Measurements from ENCODE around the gene YES1.

The YES1 gene

DNA sequence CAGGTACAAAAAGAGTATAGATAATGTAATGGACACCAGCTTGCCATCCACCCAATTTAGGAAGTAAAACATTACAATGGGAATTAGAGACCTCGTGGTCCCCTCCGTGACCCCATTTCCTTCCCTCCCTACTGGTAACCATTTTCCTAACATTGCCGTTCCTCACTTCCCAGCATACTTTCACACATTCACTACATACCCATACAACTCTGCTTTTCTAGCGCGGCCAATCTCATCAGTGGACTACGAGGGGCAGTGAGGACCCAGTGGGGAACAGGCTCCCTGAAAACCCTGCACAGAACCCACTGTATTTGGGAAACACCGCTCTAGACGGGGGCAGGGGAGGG is 100.8 kb downstream of the YES1 start:
- Histone ChIP-seq H3K4me2 (ENCODE audit: insufficient read depth, low read length, poor library complexity, severe bottlenecking) (peak overlapping the region; percentile 85), H3K4me1 (ENCODE audit: control insufficient read depth in 2 of 2, insufficient read depth in 1 of 2, low read depth in 1 of 2, low read length in 2 of 2) (peaks cover 2 to 3% of the 10 kb centered on the region in 2 donors), H3K9me3 (replicated peaks in 1 of 2; ENCODE audit: control insufficient read depth in 2 of 2, insufficient read depth in 1 of 2, low read depth in 1 of 2, low read length in 2 of 2) (peaks cover 2 to 10% of the 10 kb centered on the region in 2 donors), H2BK15ac (ENCODE audit: low read length) (no peak overlapping the region), H3K4ac (ENCODE audit: low read length) (no peak overlapping the region), H2AFZ (ENCODE audit: low read length) (peak overlapping the region; percentile 92), H4K91ac (ENCODE audit: low read depth, low read length, poor library complexity) (no peak overlapping the region), H4K8ac (ENCODE audit: low read depth, low read length) (no peak overlapping the region), H2BK5ac (ENCODE audit: low read length) (no peak overlapping the region), H2BK12ac (ENCODE audit: low read length) (no peak overlapping the region), H3K79me1 (ENCODE audit: low read depth, low read length) (no peaks in the 10 kb centered on the region), H3K27me3 (ENCODE audit: control insufficient read depth in 3 of 3, insufficient read depth in 3 of 3, low read depth in 1 of 3, low read length in 3 of 3) (peaks cover 0 to 3% (median 0%) of the 10 kb centered on the region in 3 experiments), H3K36me3 (replicated peaks in 1 of 2; ENCODE audit: control insufficient read depth in 2 of 2, insufficient read depth in 2 of 2, low read length in 2 of 2) (no peaks in the 10 kb centered on the region), H3K9ac (ENCODE audit: low read depth, low read length, poor library complexity) (no peak overlapping the region), H3K23ac (ENCODE audit: low read depth, low read length, poor library complexity) (no peak overlapping the region), H3K4me3 (ENCODE audit: low read length in 2 of 2) (peak overlapping the region; percentile 48 to 84), H3K18ac (ENCODE audit: low read length) (no peak overlapping the region), H3K14ac (ENCODE audit: low read length) (no peak overlapping the region), H2AK5ac (ENCODE audit: low read depth, low read length) (no peak overlapping the region), H3K27ac (replicated peaks; ENCODE audit: low read length) (no peak overlapping the region), H2BK120ac (ENCODE audit: low read depth, low read length) (no peak overlapping the region)
- no CpG with 5 or more reads among the region's 8 CpGs for WGBS, 2 donors (ENCODE audit: extremely low coverage in 2 of 2, insufficient read length in 2 of 2, insufficient replicate concordance in 1 of 2)
- DNase-seq (ENCODE audit: low spot score) = no peak

GRCh38 chr18:710418-711300 is 101.4 kb downstream of the YES1 start:
- WGBS, 2 donors (ENCODE audit: extremely low coverage in 2 of 2, insufficient read length in 2 of 2, insufficient replicate concordance in 1 of 2) = no CpG with 5 or more reads among the region's 3 CpGs
- H2BK5ac ChIP-seq (ENCODE audit: low read length) = no peak overlapping the region
- no peak overlapping the region for H3K14ac ChIP-seq (ENCODE audit: low read length)
- no peak overlapping the region for H2BK120ac ChIP-seq (ENCODE audit: low read depth, low read length)
- H2BK15ac ChIP-seq (ENCODE audit: low read length) = no peak overlapping the region
- H3K4me1 ChIP-seq (ENCODE audit: control insufficient read depth in 2 of 2, insufficient read depth in 1 of 2, low read depth in 1 of 2, low read length in 2 of 2) = peaks cover 2 to 3% of the 10 kb centered on the region in 2 donors
- no peak for DNase-seq (ENCODE audit: low spot score)
- no peak overlapping the region for H2BK12ac ChIP-seq (ENCODE audit: low read length)
- no peak overlapping the region for H3K23ac ChIP-seq (ENCODE audit: low read depth, low read length, poor library complexity)
- no peak overlapping the region for H4K91ac ChIP-seq (ENCODE audit: low read depth, low read length, poor library complexity)
- no peak overlapping the region for H3K27ac ChIP-seq (replicated peaks; ENCODE audit: low read length)
- H2AK5ac ChIP-seq (ENCODE audit: low read depth, low read length) = no peak overlapping the region
- peaks cover 0 to 3% (median 0%) of the 10 kb centered on the region in 3 experiments for H3K27me3 ChIP-seq (ENCODE audit: control insufficient read depth in 3 of 3, insufficient read depth in 3 of 3, low read depth in 1 of 3, low read length in 3 of 3)
- no peak overlapping the region for H3K4me2 ChIP-seq (ENCODE audit: insufficient read depth, low read length, poor library complexity, severe bottlenecking)
- no peak overlapping the region for H3K18ac ChIP-seq (ENCODE audit: low read length)
- H3K4ac ChIP-seq (ENCODE audit: low read length) = no peak overlapping the region
- peaks cover 2 to 10% of the 10 kb centered on the region in 2 donors for H3K9me3 ChIP-seq (replicated peaks in 1 of 2; ENCODE audit: control insufficient read depth in 2 of 2, insufficient read depth in 1 of 2, low read depth in 1 of 2, low read length in 2 of 2)
- no peaks in the 10 kb centered on the region for H3K36me3 ChIP-seq (replicated peaks in 1 of 2; ENCODE audit: control insufficient read depth in 2 of 2, insufficient read depth in 2 of 2, low read length in 2 of 2)
- H4K8ac ChIP-seq (ENCODE audit: low read depth, low read length) = no peak overlapping the region
- no peak overlapping the region for H3K4me3 ChIP-seq (ENCODE audit: low read length in 2 of 2)
- no peak overlapping the region for H2AFZ ChIP-seq (ENCODE audit: low read length)
- no peak overlapping the region for H3K9ac ChIP-seq (ENCODE audit: low read depth, low read length, poor library complexity)
- no peaks in the 10 kb centered on the region for H3K79me1 ChIP-seq (ENCODE audit: low read depth, low read length)

DNA sequence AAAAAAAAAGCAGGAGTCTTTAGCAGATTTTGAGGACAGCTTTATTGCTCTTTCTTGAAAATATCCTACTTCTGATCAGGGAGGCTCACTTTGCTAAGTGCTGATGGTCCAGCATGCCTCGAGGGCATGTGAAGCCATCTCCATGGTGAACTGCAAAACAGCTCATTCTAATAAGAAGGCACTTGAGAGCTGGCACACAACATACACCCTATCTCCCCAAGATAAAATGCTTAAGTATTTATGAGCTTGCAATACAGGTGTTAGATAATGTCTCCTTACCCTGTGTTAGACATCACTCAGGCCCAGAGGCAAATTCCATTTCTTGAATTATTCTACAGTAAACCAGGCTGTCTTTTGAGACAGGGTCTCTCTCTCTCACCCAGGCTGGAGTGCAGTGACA is 102.3 kb downstream of the YES1 start:
- H3K4me3 ChIP-seq (ENCODE audit: low read length in 2 of 2) = no peak overlapping the region
- no peak overlapping the region for H2AFZ ChIP-seq (ENCODE audit: low read length)
- H2BK120ac ChIP-seq (ENCODE audit: low read depth, low read length) = no peak overlapping the region
- no peak overlapping the region for H2BK5ac ChIP-seq (ENCODE audit: low read length)
- H4K91ac ChIP-seq (ENCODE audit: low read depth, low read length, poor library complexity) = no peak overlapping the region
- no peak overlapping the region for H2BK12ac ChIP-seq (ENCODE audit: low read length)
- no peaks in the 10 kb centered on the region for H3K36me3 ChIP-seq (replicated peaks in 1 of 2; ENCODE audit: control insufficient read depth in 2 of 2, insufficient read depth in 2 of 2, low read length in 2 of 2)
- WGBS, 2 donors (ENCODE audit: extremely low coverage in 2 of 2, insufficient read length in 2 of 2, insufficient replicate concordance in 1 of 2) = no CpG with 5 or more reads among the region's 1 CpG
- H3K4me2 ChIP-seq (ENCODE audit: insufficient read depth, low read length, poor library complexity, severe bottlenecking) = no peak overlapping the region
- no peak overlapping the region for H3K9ac ChIP-seq (ENCODE audit: low read depth, low read length, poor library complexity)
- no peak overlapping the region for H3K14ac ChIP-seq (ENCODE audit: low read length)
- H3K27me3 ChIP-seq (ENCODE audit: control insufficient read depth in 3 of 3, insufficient read depth in 3 of 3, low read depth in 1 of 3, low read length in 3 of 3) = peaks cover 0 to 3% (median 0%) of the 10 kb centered on the region in 3 experiments
- H3K18ac ChIP-seq (ENCODE audit: low read length) = no peak overlapping the region
- peaks cover 2 to 10% of the 10 kb centered on the region in 2 donors for H3K9me3 ChIP-seq (replicated peaks in 1 of 2; ENCODE audit: control insufficient read depth in 2 of 2, insufficient read depth in 1 of 2, low read depth in 1 of 2, low read length in 2 of 2)
- no peak overlapping the region for H2BK15ac ChIP-seq (ENCODE audit: low read length)
- H4K8ac ChIP-seq (ENCODE audit: low read depth, low read length) = no peak overlapping the region
- H2AK5ac ChIP-seq (ENCODE audit: low read depth, low read length) = no peak overlapping the region
- no peaks in the 10 kb centered on the region for H3K79me1 ChIP-seq (ENCODE audit: low read depth, low read length)
- DNase-seq (ENCODE audit: low spot score) = no peak
- H3K4ac ChIP-seq (ENCODE audit: low read length) = no peak overlapping the region
- peaks cover 2 to 3% of the 10 kb centered on the region in 2 donors for H3K4me1 ChIP-seq (ENCODE audit: control insufficient read depth in 2 of 2, insufficient read depth in 1 of 2, low read depth in 1 of 2, low read length in 2 of 2)
- no peak overlapping the region for H3K23ac ChIP-seq (ENCODE audit: low read depth, low read length, poor library complexity)
- H3K27ac ChIP-seq (replicated peaks; ENCODE audit: low read length) = no peak overlapping the region

- no peaks in the 10 kb centered on the region for H3K79me1 ChIP-seq (ENCODE audit: low read depth, low read length)
- H3K9ac ChIP-seq (ENCODE audit: low read depth, low read length, poor library complexity) = no peak overlapping the region
- no peak overlapping the region for H3K14ac ChIP-seq (ENCODE audit: low read length)
- H2AK5ac ChIP-seq (ENCODE audit: low read depth, low read length) = no peak overlapping the region
- no peak overlapping the region for H4K91ac ChIP-seq (ENCODE audit: low read depth, low read length, poor library complexity)
- H2AFZ ChIP-seq (ENCODE audit: low read length) = no peak overlapping the region
- H3K4me1 ChIP-seq (ENCODE audit: control insufficient read depth in 2 of 2, insufficient read depth in 1 of 2, low read depth in 1 of 2, low read length in 2 of 2) = peaks cover 2 to 3% of the 10 kb centered on the region in 2 donors
- peaks cover 2 to 8% of the 10 kb centered on the region in 2 donors for H3K9me3 ChIP-seq (replicated peaks in 1 of 2; ENCODE audit: control insufficient read depth in 2 of 2, insufficient read depth in 1 of 2, low read depth in 1 of 2, low read length in 2 of 2)
- WGBS, 2 donors (ENCODE audit: extremely low coverage in 2 of 2, insufficient read length in 2 of 2, insufficient replicate concordance in 1 of 2) = no CpG with 5 or more reads among the region's 10 CpGs
- no peak overlapping the region for H3K23ac ChIP-seq (ENCODE audit: low read depth, low read length, poor library complexity)
- no peak overlapping the region for H3K4me2 ChIP-seq (ENCODE audit: insufficient read depth, low read length, poor library complexity, severe bottlenecking)
- no peak overlapping the region for H2BK5ac ChIP-seq (ENCODE audit: low read length)
- no peak overlapping the region for H4K8ac ChIP-seq (ENCODE audit: low read depth, low read length)
- peaks cover 0 to 3% (median 0%) of the 10 kb centered on the region in 3 experiments for H3K27me3 ChIP-seq (ENCODE audit: control insufficient read depth in 3 of 3, insufficient read depth in 3 of 3, low read depth in 1 of 3, low read length in 3 of 3)
- no peak overlapping the region for H2BK120ac ChIP-seq (ENCODE audit: low read depth, low read length)
- no peak overlapping the region for H3K18ac ChIP-seq (ENCODE audit: low read length)
- no peak overlapping the region for H3K4ac ChIP-seq (ENCODE audit: low read length)
- H2BK15ac ChIP-seq (ENCODE audit: low read length) = no peak overlapping the region
- H3K27ac ChIP-seq (replicated peaks; ENCODE audit: low read length) = no peak overlapping the region
- no peak overlapping the region for H3K4me3 ChIP-seq (ENCODE audit: low read length in 2 of 2)
- no peaks in the 10 kb centered on the region for H3K36me3 ChIP-seq (replicated peaks in 1 of 2; ENCODE audit: control insufficient read depth in 2 of 2, insufficient read depth in 2 of 2, low read length in 2 of 2)
- H2BK12ac ChIP-seq (ENCODE audit: low read length) = no peak overlapping the region
- DNase-seq (ENCODE audit: low spot score) = no peak
These were observed 103.9 kb downstream of the YES1 start for GRCh38 chr18:708096-708495.

Data from neuronal stem cell (in vitro differentiated cells).